Esophagus muscularis mucosa (tissue), 4 donors: ENCODE results near the gene PCSK6.

Experiments
- EP300 ChIP-seq: sonication (generic); formaldehyde crosslinking; IDR thresholded peaks from one replicate; pipeline ENCODE4 v1.6.1; 2017; ENCODE audit warnings: antibody characterized with exemption
- POLR2A ChIP-seq: fragments of 450-650 bp; IDR thresholded peaks from one replicate; pipeline ENCODE4 v1.6.1; 2017; ENCODE audit warnings: antibody characterized with exemption, moderate library complexity, mild to moderate bottlenecking, low read depth
- POLR2AphosphoS5 ChIP-seq, 2 donors: sonication (generic); formaldehyde crosslinking; IDR thresholded peaks; one replicate each; pipeline ENCODE4 v1.6.1; 2017; ENCODE audit warnings: antibody characterized with exemption in 2 of 2
- TF ChIP-seq, protein P1 (sequence below), 3 experiments: fragments of 200-600 bp in 2 of 3; fragments of 450-650 bp in 1 of 3; sonication (generic) in 2 of 3; IDR thresholded peaks; one replicate each; pipeline ENCODE4 v1.5.1; 2017 to 2019; ENCODE audit warnings: antibody characterized with exemption in 3 of 3, mild to moderate bottlenecking in 2 of 3, moderate library complexity in 1 of 3

DNA sequence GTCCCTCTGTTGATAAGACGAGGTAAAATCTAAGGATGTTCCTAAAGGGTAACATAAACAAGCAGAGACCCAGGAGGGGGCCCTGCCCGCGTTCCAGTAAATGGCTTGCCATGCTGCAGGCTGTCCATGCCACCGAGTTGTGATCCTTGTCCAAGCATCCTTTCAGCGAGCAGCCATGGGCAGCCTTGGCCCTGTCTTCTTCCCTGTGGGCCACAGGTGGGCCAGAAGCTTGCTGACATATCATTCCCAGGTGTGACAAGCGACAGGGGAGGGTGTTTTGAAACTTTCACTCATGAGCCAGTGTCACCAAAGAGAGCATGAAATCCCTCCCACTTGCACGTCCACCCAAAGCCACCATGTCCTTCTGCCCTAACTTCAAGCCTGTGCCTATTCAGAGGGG lies 53.7 kb downstream of the PCSK6 start:
- TF ChIP-seq, protein P1, sequence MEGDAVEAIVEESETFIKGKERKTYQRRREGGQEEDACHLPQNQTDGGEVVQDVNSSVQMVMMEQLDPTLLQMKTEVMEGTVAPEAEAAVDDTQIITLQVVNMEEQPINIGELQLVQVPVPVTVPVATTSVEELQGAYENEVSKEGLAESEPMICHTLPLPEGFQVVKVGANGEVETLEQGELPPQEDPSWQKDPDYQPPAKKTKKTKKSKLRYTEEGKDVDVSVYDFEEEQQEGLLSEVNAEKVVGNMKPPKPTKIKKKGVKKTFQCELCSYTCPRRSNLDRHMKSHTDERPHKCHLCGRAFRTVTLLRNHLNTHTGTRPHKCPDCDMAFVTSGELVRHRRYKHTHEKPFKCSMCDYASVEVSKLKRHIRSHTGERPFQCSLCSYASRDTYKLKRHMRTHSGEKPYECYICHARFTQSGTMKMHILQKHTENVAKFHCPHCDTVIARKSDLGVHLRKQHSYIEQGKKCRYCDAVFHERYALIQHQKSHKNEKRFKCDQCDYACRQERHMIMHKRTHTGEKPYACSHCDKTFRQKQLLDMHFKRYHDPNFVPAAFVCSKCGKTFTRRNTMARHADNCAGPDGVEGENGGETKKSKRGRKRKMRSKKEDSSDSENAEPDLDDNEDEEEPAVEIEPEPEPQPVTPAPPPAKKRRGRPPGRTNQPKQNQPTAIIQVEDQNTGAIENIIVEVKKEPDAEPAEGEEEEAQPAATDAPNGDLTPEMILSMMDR (IDR thresholded peaks at IDR 0.05), result no peak
- TF ChIP-seq POLR2AphosphoS5 (IDR thresholded peaks at IDR 0.05) (no peak), EP300 (no peak), POLR2A (no peak)
